ENCODE data around the gene TRIP10.

DNA sequence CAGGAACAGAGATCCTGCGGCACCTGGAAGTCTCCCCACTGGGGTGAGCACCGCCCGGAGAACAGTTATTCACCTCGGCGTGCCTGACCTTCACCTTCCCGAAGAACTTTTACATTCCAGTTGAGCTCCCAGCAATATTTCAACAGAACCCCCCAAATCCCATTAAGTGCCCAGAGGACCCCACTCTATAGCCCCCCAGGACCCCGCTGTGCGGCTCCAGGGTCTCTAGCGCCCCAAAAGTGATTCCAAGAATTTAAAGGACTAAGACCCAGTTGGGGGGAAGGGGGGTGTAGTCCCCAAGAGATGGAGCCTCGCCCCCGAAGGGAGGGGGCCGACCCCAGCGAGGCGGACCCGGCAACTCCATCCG is 2.6 kb upstream of the TRIP10 start:
- TF ChIP-seq, protein P1, sequence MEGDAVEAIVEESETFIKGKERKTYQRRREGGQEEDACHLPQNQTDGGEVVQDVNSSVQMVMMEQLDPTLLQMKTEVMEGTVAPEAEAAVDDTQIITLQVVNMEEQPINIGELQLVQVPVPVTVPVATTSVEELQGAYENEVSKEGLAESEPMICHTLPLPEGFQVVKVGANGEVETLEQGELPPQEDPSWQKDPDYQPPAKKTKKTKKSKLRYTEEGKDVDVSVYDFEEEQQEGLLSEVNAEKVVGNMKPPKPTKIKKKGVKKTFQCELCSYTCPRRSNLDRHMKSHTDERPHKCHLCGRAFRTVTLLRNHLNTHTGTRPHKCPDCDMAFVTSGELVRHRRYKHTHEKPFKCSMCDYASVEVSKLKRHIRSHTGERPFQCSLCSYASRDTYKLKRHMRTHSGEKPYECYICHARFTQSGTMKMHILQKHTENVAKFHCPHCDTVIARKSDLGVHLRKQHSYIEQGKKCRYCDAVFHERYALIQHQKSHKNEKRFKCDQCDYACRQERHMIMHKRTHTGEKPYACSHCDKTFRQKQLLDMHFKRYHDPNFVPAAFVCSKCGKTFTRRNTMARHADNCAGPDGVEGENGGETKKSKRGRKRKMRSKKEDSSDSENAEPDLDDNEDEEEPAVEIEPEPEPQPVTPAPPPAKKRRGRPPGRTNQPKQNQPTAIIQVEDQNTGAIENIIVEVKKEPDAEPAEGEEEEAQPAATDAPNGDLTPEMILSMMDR (IDR thresholded peaks at IDR 0.05 in 2 of 3, conservative IDR thresholded peaks at IDR 0.05 in 1 of 3; ENCODE audit: control insufficient read depth in 2 of 3, extremely low read depth in 1 of 3, insufficient read depth in 1 of 3, low read depth in 3 of 3, low read length in 3 of 3): no peak
- TF ChIP-seq POLR2A (IDR thresholded peaks at IDR 0.05; ENCODE audit: low read depth, low read length): no peak
- TF ChIP-seq, protein P2, sequence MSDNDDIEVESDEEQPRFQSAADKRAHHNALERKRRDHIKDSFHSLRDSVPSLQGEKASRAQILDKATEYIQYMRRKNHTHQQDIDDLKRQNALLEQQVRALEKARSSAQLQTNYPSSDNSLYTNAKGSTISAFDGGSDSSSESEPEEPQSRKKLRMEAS (IDR thresholded peaks at IDR 0.05; ENCODE audit: low read depth, low read length): no peak; the same call in 1 of the 2 replicates
- TF ChIP-seq YY1 (IDR thresholded peaks at IDR 0.05; ENCODE audit: low read depth, low read length): no peak
- TF ChIP-seq BHLHE40 (IDR thresholded peaks at IDR 0.05; ENCODE audit: borderline replicate concordance in 1 of 2, low read depth in 2 of 2, low read length in 1 of 2): no peak
- TF ChIP-seq, protein P3, sequence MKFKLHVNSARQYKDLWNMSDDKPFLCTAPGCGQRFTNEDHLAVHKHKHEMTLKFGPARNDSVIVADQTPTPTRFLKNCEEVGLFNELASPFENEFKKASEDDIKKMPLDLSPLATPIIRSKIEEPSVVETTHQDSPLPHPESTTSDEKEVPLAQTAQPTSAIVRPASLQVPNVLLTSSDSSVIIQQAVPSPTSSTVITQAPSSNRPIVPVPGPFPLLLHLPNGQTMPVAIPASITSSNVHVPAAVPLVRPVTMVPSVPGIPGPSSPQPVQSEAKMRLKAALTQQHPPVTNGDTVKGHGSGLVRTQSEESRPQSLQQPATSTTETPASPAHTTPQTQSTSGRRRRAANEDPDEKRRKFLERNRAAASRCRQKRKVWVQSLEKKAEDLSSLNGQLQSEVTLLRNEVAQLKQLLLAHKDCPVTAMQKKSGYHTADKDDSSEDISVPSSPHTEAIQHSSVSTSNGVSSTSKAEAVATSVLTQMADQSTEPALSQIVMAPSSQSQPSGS (IDR thresholded peaks at IDR 0.05; ENCODE audit: low read length): no peak
- no peak for TF ChIP-seq RELA (IDR thresholded peaks at IDR 0.05; ENCODE audit: borderline replicate concordance, partially characterized antibody)
- TF ChIP-seq, protein P4, sequence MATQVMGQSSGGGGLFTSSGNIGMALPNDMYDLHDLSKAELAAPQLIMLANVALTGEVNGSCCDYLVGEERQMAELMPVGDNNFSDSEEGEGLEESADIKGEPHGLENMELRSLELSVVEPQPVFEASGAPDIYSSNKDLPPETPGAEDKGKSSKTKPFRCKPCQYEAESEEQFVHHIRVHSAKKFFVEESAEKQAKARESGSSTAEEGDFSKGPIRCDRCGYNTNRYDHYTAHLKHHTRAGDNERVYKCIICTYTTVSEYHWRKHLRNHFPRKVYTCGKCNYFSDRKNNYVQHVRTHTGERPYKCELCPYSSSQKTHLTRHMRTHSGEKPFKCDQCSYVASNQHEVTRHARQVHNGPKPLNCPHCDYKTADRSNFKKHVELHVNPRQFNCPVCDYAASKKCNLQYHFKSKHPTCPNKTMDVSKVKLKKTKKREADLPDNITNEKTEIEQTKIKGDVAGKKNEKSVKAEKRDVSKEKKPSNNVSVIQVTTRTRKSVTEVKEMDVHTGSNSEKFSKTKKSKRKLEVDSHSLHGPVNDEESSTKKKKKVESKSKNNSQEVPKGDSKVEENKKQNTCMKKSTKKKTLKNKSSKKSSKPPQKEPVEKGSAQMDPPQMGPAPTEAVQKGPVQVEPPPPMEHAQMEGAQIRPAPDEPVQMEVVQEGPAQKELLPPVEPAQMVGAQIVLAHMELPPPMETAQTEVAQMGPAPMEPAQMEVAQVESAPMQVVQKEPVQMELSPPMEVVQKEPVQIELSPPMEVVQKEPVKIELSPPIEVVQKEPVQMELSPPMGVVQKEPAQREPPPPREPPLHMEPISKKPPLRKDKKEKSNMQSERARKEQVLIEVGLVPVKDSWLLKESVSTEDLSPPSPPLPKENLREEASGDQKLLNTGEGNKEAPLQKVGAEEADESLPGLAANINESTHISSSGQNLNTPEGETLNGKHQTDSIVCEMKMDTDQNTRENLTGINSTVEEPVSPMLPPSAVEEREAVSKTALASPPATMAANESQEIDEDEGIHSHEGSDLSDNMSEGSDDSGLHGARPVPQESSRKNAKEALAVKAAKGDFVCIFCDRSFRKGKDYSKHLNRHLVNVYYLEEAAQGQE (IDR thresholded peaks at IDR 0.05; ENCODE audit: low read depth, low read length): no peak

All from GM12878 (cell line).